K562 (cell line): ENCODE data around the gene ATP5ME. TPM values are rescaled to one million over a fixed set of nuclear protein-coding genes. Genes with fewer than 3 reads are reported as not detected.

ENCODE experiments used
- ASH1L ChIP-seq: fragments of 450-650 bp; IDR thresholded peaks from 2 replicates; pipeline ENCODE4 v1.6.1; 2018; ENCODE audit warnings: borderline replicate concordance, mild to moderate bottlenecking, low read depth; ENCODE audit not compliant: partially characterized antibody
- GTF2A2 ChIP-seq: IDR thresholded peaks from 2 replicates; pipeline ENCODE4 v1.6.1; 2016; ENCODE audit warnings: mild to moderate bottlenecking, missing genetic modification characterization, missing compliant biosample characterization
- GTF3C2 ChIP-seq: IDR thresholded peaks from 3 replicates; pipeline ENCODE4 v1.6.1; 2011; ENCODE audit warnings: borderline replicate concordance, mild to moderate bottlenecking, moderate library complexity; ENCODE audit not compliant: insufficient read length; ENCODE audit errors: extremely low read depth
- HEY1 ChIP-seq: fragments of 250-450 bp; sonication (Bioruptor Pico); IDR thresholded peaks from 2 replicates; pipeline ENCODE4 v1.5.0; 2020; ENCODE audit warnings: mild to moderate bottlenecking, moderate library complexity, borderline replicate concordance
- HNRNPH1 ChIP-seq: fragments of 200-400 bp; formaldehyde crosslinking; optimal IDR thresholded peaks from 2 replicates; pipeline ENCODE3; 2017; ENCODE audit warnings: low read depth, mild to moderate bottlenecking, low read length, moderate library complexity
- KDM5B ChIP-seq: fragments of 200-600 bp; sonication (generic); IDR thresholded peaks from 2 replicates; pipeline ENCODE4 v1.6.1; 2012; ENCODE audit warnings: low read depth, mild to moderate bottlenecking, moderate library complexity, low read length, control low read depth, inconsistent platforms; ENCODE audit not compliant: insufficient replicate concordance
- MAX ChIP-seq: sonication (generic); formaldehyde crosslinking; IDR thresholded peaks from 2 replicates; pipeline ENCODE4 v1.9.0; 2022; ENCODE audit warnings: mild to moderate bottlenecking, missing genetic modification reagents
- MLLT1 ChIP-seq, 2 experiments: fragments of 450-650 bp; IDR thresholded peaks; 2 replicates each; pipeline ENCODE4 v1.6.1; 2016
- NFIC ChIP-seq: fragments of 450-650 bp; IDR thresholded peaks from 2 replicates; pipeline ENCODE4 v1.6.1; 2017; ENCODE audit warnings: mild to moderate bottlenecking, inconsistent platforms
- NR3C1 ChIP-seq: sonication (generic); formaldehyde crosslinking; IDR thresholded peaks from 2 replicates; pipeline ENCODE4 v1.8.1; 2022; ENCODE audit warnings: missing genetic modification reagents
- SOX6 ChIP-seq: fragments of 450-650 bp; IDR thresholded peaks from 2 replicates; pipeline ENCODE4 v1.6.1; 2014; ENCODE audit warnings: mild to moderate bottlenecking
- SP1 ChIP-seq: sonication (generic); formaldehyde crosslinking; IDR thresholded peaks from 2 replicates; pipeline ENCODE4 v1.8.1; 2022; ENCODE audit warnings: mild to moderate bottlenecking, missing genetic modification reagents
- TBP ChIP-seq: optimal IDR thresholded peaks from 2 replicates; pipeline ENCODE3; 2011; ENCODE audit warnings: low read depth, low read length, improper control_type of control experiment
- THAP12 ChIP-seq: fragments of 250-450 bp; sonication (Bioruptor Pico); IDR thresholded peaks from 2 replicates; pipeline ENCODE4 v1.9.0; 2021; ENCODE audit warnings: mild to moderate bottlenecking, inconsistent platforms
- YY1 ChIP-seq, 3 experiments: IDR thresholded peaks; 2 replicates each; pipeline ENCODE4 v1.6.1; 2011; ENCODE audit warnings: low read length in 2 of 3, mild to moderate bottlenecking in 2 of 3, moderate library complexity in 2 of 3, borderline replicate concordance in 1 of 3, control low read depth in 1 of 3, low read depth in 1 of 3; ENCODE audit not compliant: insufficient read depth in 3 of 3, insufficient replicate concordance in 2 of 3, control insufficient read depth in 1 of 3, insufficient read length in 1 of 3; ENCODE audit errors: extremely low read depth in 1 of 3
- ZBED1 ChIP-seq: IDR thresholded peaks from 2 replicates; pipeline ENCODE4 v1.6.1; 2014
- ZNF165 ChIP-seq: fragments of 250-450 bp; sonication (Bioruptor Pico); IDR thresholded peaks from 2 replicates; pipeline ENCODE4 v1.4.0; 2020; ENCODE audit warnings: borderline replicate concordance
- ZNF175 ChIP-seq: fragments of 200-800 bp; sonication (Bioruptor generic); IDR thresholded peaks from 2 replicates; pipeline ENCODE4 v1.6.1; 2016; ENCODE audit warnings: low read depth, mild to moderate bottlenecking, missing genetic modification characterization, missing compliant biosample characterization
- ZNF197 ChIP-seq: fragments of 200-800 bp; sonication (Bioruptor generic); IDR thresholded peaks from 2 replicates; pipeline ENCODE4 v1.6.1; 2016; ENCODE audit warnings: low read depth, missing genetic modification characterization, missing compliant biosample characterization
- ZNF41 ChIP-seq: fragments of 250-450 bp; sonication (Bioruptor Pico); conservative IDR thresholded peaks from 2 replicates; pipeline ENCODE4 v1.4.0; 2020; ENCODE audit warnings: mild to moderate bottlenecking
- polyA plus RNA-seq, 8 experiments: library from polyadenylated mRNA; depleted of rRNA in 4 of 8; stranded (reverse) in 5 of 8; unstranded in 3 of 8; fragments of >200 nt; fragmentation: Nextera tagmentation in 2 of 8; fragmentation: Illumina TruSeq in 1 of 8; extraction: Ambion mirVana in 2 of 8; extraction: Trizol in 1 of 8; gene quantifications; 2 replicates each; pipeline versions ENCODE4 v1.2.1 to v1.2.3, GENCODE V29; 2011 to 2014; ENCODE audit warnings: inconsistent platforms in 1 of 8, missing spikeins in 1 of 8
- total RNA-seq, 7 experiments: library from RNA; depleted of rRNA in 6 of 7; stranded (reverse); fragments of >200 nt in 6 of 7; fragmentation: Illumina TruSeq in 2 of 7; extraction: Trizol in 2 of 7; gene quantifications; 2 replicates each; pipeline versions ENCODE4 v1.2.1 to v1.2.3, GENCODE V29; 2011 to 2021; ENCODE audit warnings: low replicate concordance in 1 of 7

ATP5ME gene
- total and polyA plus RNA-seq, 9 of the 15 experiments (the other 6 are each of a cell fraction or from before 2014, with no cell fraction given): 509 to 2,480 (median 887) TPM

GRCh38 chr4:705278-706082 lies 31.4 kb upstream of the ATP5ME start, which contains the start of gene PCGF3 (continued):
- TF ChIP-seq MLLT1 (IDR thresholded peaks at IDR 0.05) (peak; percentile 15 to 82; a peak in 1 of 4 replicates), NR3C1 (CRISPR knock-in tag) (0 out of 2 replicates have a peak, but pooled peaks have one; percentile 49), YY1 (IDR thresholded peaks at IDR 0.05; ENCODE audit: borderline replicate concordance in 1 of 3, control insufficient read depth in 1 of 3, extremely low read depth in 1 of 3, insufficient read depth in 3 of 3, insufficient read length in 1 of 3, insufficient replicate concordance in 2 of 3, low read depth in 1 of 3, low read length in 2 of 3) (peak in 1 of 3 experiments; percentile 40), TBP (peak; percentile 57), SP1 (CRISPR knock-in tag) (peak; percentile 71; the same call in 1 of the 2 replicates), MAX (CRISPR knock-in tag) (no peak; the same call in 1 of the 2 replicates), THAP12 (CRISPR knock-in tag) (peak; percentile 57; the same call in 1 of the 2 replicates), ZBED1 (no peak), GTF3C2 (no peak), ZNF175 (no peak), SOX6 (no peak), ZNF197 (CRISPR knock-in tag) (no peak), KDM5B (peak; percentile 45), NFIC (peak; percentile 78), ASH1L (no peak), GTF2A2 (tag) (no peak), ZNF165 (no peak), HNRNPH1 (no peak), HEY1 (CRISPR knock-in tag) (no peak), ZNF41 (CRISPR knock-in tag) (no peak)
